Stomach (tissue), 9 donors: ENCODE results near the gene BIN1. TPM values are rescaled to one million over a fixed set of nuclear protein-coding genes. Genes with fewer than 3 reads are reported as not detected.

ENCODE experiments used
- DNase-seq, 2 donors: peaks; one replicate each; pipeline versions ENCODE4 v3.0.0 to v3.0.0-alpha.2; 2013 to 2019
- H3K27ac ChIP-seq, 5 donors: fragments of 200-600 bp in 4 of 5; sonication (generic) in 4 of 5; one replicate each; pipeline ENCODE4 v1.5.1; 2013 to 2019; ENCODE audit warnings: mild to moderate bottlenecking in 1 of 5, moderate library complexity in 1 of 5
- H3K27me3 ChIP-seq, 3 donors: fragments of 200-600 bp; sonication (generic); one replicate each; pipeline ENCODE4 v1.5.1; 2017 to 2019; ENCODE audit warnings: mixed run types in 1 of 3
- H3K36me3 ChIP-seq, 4 donors: fragments of 200-600 bp; sonication (generic); 1 replicate in 3 of 4; 2 replicates in 1 of 4; pipeline ENCODE4 v1.5.1; 2016 to 2019
- H3K4me1 ChIP-seq, 4 donors: fragments of 200-600 bp; sonication (generic); one replicate each; pipeline ENCODE4 v1.5.1; 2016 to 2019
- H3K4me3 ChIP-seq, 4 donors: fragments of 200-600 bp; sonication (generic) in 3 of 4; one replicate each; pipeline ENCODE4 v1.5.1; 2016 to 2019; ENCODE audit warnings: mild to moderate bottlenecking in 1 of 4
- H3K9me3 ChIP-seq, 4 donors: fragments of 200-600 bp; sonication (generic); one replicate each; pipeline ENCODE4 v1.5.1; 2016 to 2019
- CTCF ChIP-seq, 7 experiments: fragments of 450-650 bp in 4 of 7; fragments of 200-600 bp in 3 of 7; sonication (generic) in 3 of 7; IDR thresholded peaks; one replicate each; pipeline ENCODE4 v1.5.1; 2016 to 2019; ENCODE audit warnings: antibody characterized with exemption in 7 of 7, control low read depth in 2 of 7, mild to moderate bottlenecking in 1 of 7
- EP300 ChIP-seq: sonication (generic); formaldehyde crosslinking; IDR thresholded peaks from one replicate; pipeline ENCODE4 v1.6.1; 2017; ENCODE audit warnings: antibody characterized with exemption
- POLR2A ChIP-seq, 4 donors: fragments of 450-650 bp; IDR thresholded peaks; one replicate each; pipeline ENCODE4 v1.6.1; 2016; ENCODE audit warnings: antibody characterized with exemption in 4 of 4, control low read depth in 2 of 4, mild to moderate bottlenecking in 1 of 4, moderate library complexity in 1 of 4
- POLR2AphosphoS5 ChIP-seq, 3 donors: sonication (generic); formaldehyde crosslinking; IDR thresholded peaks; one replicate each; pipeline ENCODE4 v1.6.1; 2016; ENCODE audit warnings: antibody characterized with exemption in 3 of 3
- WGBS, 5 donors: extraction: QIAGEN DNeasy Blood & Tissue Kit in 3 of 5; methylation state at CpG; one replicate each; pipeline versions ENCODE4 v1.1.5 to v1.1.7; 2013 to 2018; 5-methylcytosine and 5-hydroxymethylcytosine counted together
- intact Hi-C: fragments of 100-400 bp; cut with DNase I; formaldehyde crosslinking; loops from one replicate; pipeline ENCODE4 v1.15.1; 2023; ENCODE audit warnings: low total_unique reads
- polyA plus RNA-seq, 3 donors: library from polyadenylated mRNA; stranded (reverse); fragments of 200-250 nt; gene quantifications; one replicate each; pipeline ENCODE4 v1.2.3, GENCODE V29; 2013
- small RNA-seq, 4 donors: library from RNA; depleted of rRNA; stranded (forward); fragments of <200 nt; gene quantifications; one replicate each; pipeline ENCODE3, GENCODE V24; 2016
- total RNA-seq, 5 donors: library from RNA; depleted of rRNA; stranded (reverse); fragments of >200 nt; gene quantifications; one replicate each; pipeline versions ENCODE4 v1.1.0 to v1.2.3, GENCODE V29; 2014 to 2016
- donor health status: healthy with polysubstance abuse.
- donor health status: Bipolar disorder and iron deficiency.
- donor health status: healthy.

The BIN1 gene
- total and polyA plus RNA-seq, 8 donors = 39.1 to 175 (median 47.8) TPM

- WGBS, 5 donors = 80 to 91% (median 89%) methylated on average over 5 of the region's 5 CpGs
- intact Hi-C loops = no loop called here
- H3K4me3 ChIP-seq = no peak overlapping the region
- no peaks in the 10 kb centered on the region for H3K27me3 ChIP-seq
- no peak overlapping the region for H3K27ac ChIP-seq
- H3K4me1 ChIP-seq = peaks cover 0 to 15% (median 5%) of the 10 kb centered on the region in 4 donors
- no peak for DNase-seq
- TF ChIP-seq CTCF (IDR thresholded peaks at IDR 0.05) (no peak), POLR2AphosphoS5 (IDR thresholded peaks at IDR 0.05) (no peak), POLR2A (IDR thresholded peaks at IDR 0.05) (no peak), EP300 (no peak)
- H3K9me3 ChIP-seq = no peaks in the 10 kb centered on the region
- H3K36me3 ChIP-seq = no peaks in the 10 kb centered on the region
Observed at GRCh38 chr2:126999106-126999756, 107.7 kb downstream of the BIN1 start.

GRCh38 chr2:126998486-126998885 is 108.5 kb downstream of the BIN1 start:
- intact Hi-C loops = no loop called here
- peak in 1 of 7 experiments; percentile 4 for TF ChIP-seq CTCF (IDR thresholded peaks at IDR 0.05)
- no peak for TF ChIP-seq EP300
- Histone ChIP-seq H3K36me3 (no peaks in the 10 kb centered on the region), H3K27ac (no peak overlapping the region), H3K4me1 (peaks cover 0 to 15% (median 5%) of the 10 kb centered on the region in 4 donors), H3K9me3 (no peaks in the 10 kb centered on the region), H3K4me3 (no peak overlapping the region), H3K27me3 (no peaks in the 10 kb centered on the region)
- no peak for DNase-seq

Small RNA genes within 50 kb of the gene (small RNA-seq; reads per million reads assigned to genes)
- 0 reads per million in 4 donors for gene RNU7-182P

Other genes with a start within 250 kb of the BIN1 start
- gene TEX51, start 208.3 kb downstream of the BIN1 start, total RNA-seq = not detected
- gene TEX51, start 208.3 kb downstream of the BIN1 start, polyA plus RNA-seq = not detected
- gene CYP27C1, start 113.1 kb upstream of the BIN1 start, total RNA-seq = 1 to 10 TPM in 1 of 5 donors, not detected in 4; 3.5 TPM
- gene CYP27C1, start 113.1 kb upstream of the BIN1 start, polyA plus RNA-seq = under 1 TPM; 0.25 to 0.50 (median 0.31) TPM
- 100 to 1,000 TPM in 1 of 5 donors, 10 to 100 TPM in 4; 16.5 to 103 (median 47.0) TPM for gene ERCC3, start 187.0 kb upstream of the BIN1 start, total RNA-seq
- gene ERCC3, start 187.0 kb upstream of the BIN1 start, polyA plus RNA-seq = 10 to 100 TPM; 18.8 to 22.2 (median 21.1) TPM